Measurements from ENCODE around the gene TRAF6. TPM values are rescaled to one million over a fixed set of nuclear protein-coding genes. Genes with fewer than 3 reads are reported as not detected.
A peak's percentile ranks its signal among the peaks of the same experiment; 100 is the strongest.

Gene TRAF6
- total RNA-seq, 6 experiments from 2014 or later: 7.9 to 9.5 (median 8.3) TPM

GRCh38 chr11:36469063-36469462, 41.0 kb downstream of the TRAF6 start:
- Mint-ChIP-seq H3K36me3 (ENCODE audit: low read depth) (peaks cover 16% of the 10 kb centered on the region), H3K27ac (peak overlapping the region; percentile 66), H3K27me3 (ENCODE audit: insufficient read depth) (peaks cover 4% of the 10 kb centered on the region), H3K4me1 (ENCODE audit: low read depth) (peaks cover 63% of the 10 kb centered on the region), H3K9me3 (no peaks in the 10 kb centered on the region), H3K4me3 (peak overlapping the region; percentile 30)
- peak; percentile 45 for DNase-seq
- TF ChIP-seq CTCF (IDR thresholded peaks at IDR 0.05): peak; percentile 79

GRCh38 chr11:36467916-36468315, 42.2 kb downstream of the TRAF6 start:
- Mint-ChIP-seq H3K27ac (no peak overlapping the region), H3K27me3 (ENCODE audit: insufficient read depth) (peaks cover 4% of the 10 kb centered on the region), H3K36me3 (ENCODE audit: low read depth) (peaks cover 24% of the 10 kb centered on the region), H3K4me1 (ENCODE audit: low read depth) (peaks cover 68% of the 10 kb centered on the region), H3K9me3 (no peaks in the 10 kb centered on the region), H3K4me3 (no peak overlapping the region)
- TF ChIP-seq CTCF (IDR thresholded peaks at IDR 0.05): no peak
- no peak for DNase-seq

- H3K4me3 Mint-ChIP-seq: no peak overlapping the region
- H3K4me1 Mint-ChIP-seq (ENCODE audit: low read depth): peaks cover 72% of the 10 kb centered on the region
- no peak overlapping the region for H3K27ac Mint-ChIP-seq
- peaks cover 27% of the 10 kb centered on the region for H3K36me3 Mint-ChIP-seq (ENCODE audit: low read depth)
- no peak for TF ChIP-seq CTCF (IDR thresholded peaks at IDR 0.05)
- H3K9me3 Mint-ChIP-seq: no peaks in the 10 kb centered on the region
- DNase-seq: no peak
- peaks cover 4% of the 10 kb centered on the region for H3K27me3 Mint-ChIP-seq (ENCODE audit: insufficient read depth)
Measured at GRCh38 chr11:36467012-36467411, 43.1 kb downstream of the TRAF6 start.

- Mint-ChIP-seq H3K9me3 (no peaks in the 10 kb centered on the region), H3K4me1 (ENCODE audit: low read depth) (peaks cover 67% of the 10 kb centered on the region), H3K36me3 (ENCODE audit: low read depth) (peaks cover 27% of the 10 kb centered on the region), H3K27me3 (ENCODE audit: insufficient read depth) (no peaks in the 10 kb centered on the region; the same call in none of the 2 replicates), H3K4me3 (no peak overlapping the region; the same call in 1 of the 2 replicates), H3K27ac (peak overlapping the region; percentile 38; the same call in 1 of the 2 replicates)
- DNase-seq: no peak
- no peak for TF ChIP-seq CTCF (IDR thresholded peaks at IDR 0.05)
Measured at GRCh38 chr11:36465449-36466163, 44.5 kb downstream of the TRAF6 start.

GRCh38 chr11:36464720-36465119, 45.4 kb downstream of the TRAF6 start:
- TF ChIP-seq CTCF (IDR thresholded peaks at IDR 0.05): no peak
- no peak overlapping the region for H3K27ac Mint-ChIP-seq
- H3K36me3 Mint-ChIP-seq (ENCODE audit: low read depth): peaks cover 27% of the 10 kb centered on the region
- no peaks in the 10 kb centered on the region for H3K9me3 Mint-ChIP-seq
- no peaks in the 10 kb centered on the region; the same call in none of the 2 replicates for H3K27me3 Mint-ChIP-seq (ENCODE audit: insufficient read depth)
- no peak for DNase-seq
- H3K4me3 Mint-ChIP-seq: no peak overlapping the region
- H3K4me1 Mint-ChIP-seq (ENCODE audit: low read depth): peaks cover 59% of the 10 kb centered on the region

Data from HFFc6 (cell line).